MG63 (cell line): ENCODE results near the gene NDUFS2. TPM values are rescaled to one million over a fixed set of nuclear protein-coding genes. Genes with fewer than 3 reads are reported as not detected.

ENCODE experiments used
- DNase-seq: peaks from one replicate; pipeline ENCODE4 v3.0.0-alpha.2; 2020
- H3K27me3 ChIP-seq: fragments of 250-450 bp; sonication (Bioruptor Pico); 2 replicates; pipeline ENCODE4 v1.5.1; 2020; ENCODE audit warnings: mild to moderate bottlenecking, moderate library complexity
- H3K36me3 ChIP-seq: fragments of 250-450 bp; sonication (Bioruptor Pico); 2 replicates; pipeline ENCODE4 v1.5.1; 2020; ENCODE audit warnings: mild to moderate bottlenecking, moderate library complexity
- H3K4me3 ChIP-seq: fragments of 250-450 bp; sonication (Bioruptor Pico); 2 replicates; pipeline ENCODE4 v1.5.1; 2020; ENCODE audit warnings: mild to moderate bottlenecking, moderate library complexity
- H3K9me3 ChIP-seq: fragments of 250-450 bp; sonication (Bioruptor Pico); 2 replicates; pipeline ENCODE4 v1.5.1; 2020; ENCODE audit warnings: mild to moderate bottlenecking, moderate library complexity
- total RNA-seq: library from RNA; depleted of rRNA; stranded (reverse); fragments of >200 nt; shearing (Covaris generic); gene quantifications from 2 replicates; pipeline ENCODE4 v1.2.3, GENCODE V29; 2014; ENCODE audit warnings: low replicate concordance

The NDUFS2 gene
- total RNA-seq, 1 experiment from 2014 or later: 194 TPM

DNA sequence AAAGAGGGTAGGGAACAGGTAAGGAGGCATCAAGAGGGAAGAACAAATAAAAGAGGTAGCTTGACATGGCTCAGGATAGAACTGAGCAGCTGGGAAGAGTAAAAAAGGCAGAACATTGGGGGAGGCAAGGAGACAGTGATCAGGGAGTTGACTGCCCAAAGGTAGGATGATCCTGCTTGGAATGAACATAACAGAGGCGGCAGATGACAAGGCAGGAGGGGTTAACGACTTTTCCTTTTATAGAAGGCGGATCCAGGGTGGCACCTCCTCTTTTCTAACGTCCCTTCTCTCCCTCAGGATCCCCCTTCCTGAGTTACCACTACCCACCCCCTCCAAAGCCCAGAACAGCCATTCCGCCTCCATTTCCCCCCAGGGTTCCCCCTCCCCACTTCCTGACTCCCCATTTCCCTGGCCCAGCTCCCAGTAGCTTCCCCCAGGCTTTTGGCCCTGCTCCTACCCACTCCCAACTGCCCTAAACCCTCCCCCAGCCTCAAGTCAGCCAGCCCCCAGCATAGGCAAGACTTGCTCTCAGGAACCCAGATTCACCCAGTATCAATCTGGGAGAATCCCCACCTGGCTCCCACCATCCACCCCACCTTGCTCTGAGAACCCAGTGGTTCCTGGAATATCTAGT lies 2.5 kb upstream of the NDUFS2 start:
- DNase-seq: peak; percentile 46
- no peaks in the 10 kb centered on the region for H3K9me3 ChIP-seq
- no peak overlapping the region for H3K4me3 ChIP-seq
- H3K36me3 ChIP-seq: peaks cover 36% of the 10 kb centered on the region
- no peaks in the 10 kb centered on the region for H3K27me3 ChIP-seq

GRCh38 chr1:161200421-161200991 lies 1.7 kb upstream of the NDUFS2 start:
- H3K9me3 ChIP-seq: no peaks in the 10 kb centered on the region
- DNase-seq: peak; percentile 4
- H3K27me3 ChIP-seq: no peaks in the 10 kb centered on the region
- peaks cover 36% of the 10 kb centered on the region for H3K36me3 ChIP-seq
- no peak overlapping the region for H3K4me3 ChIP-seq

DNA sequence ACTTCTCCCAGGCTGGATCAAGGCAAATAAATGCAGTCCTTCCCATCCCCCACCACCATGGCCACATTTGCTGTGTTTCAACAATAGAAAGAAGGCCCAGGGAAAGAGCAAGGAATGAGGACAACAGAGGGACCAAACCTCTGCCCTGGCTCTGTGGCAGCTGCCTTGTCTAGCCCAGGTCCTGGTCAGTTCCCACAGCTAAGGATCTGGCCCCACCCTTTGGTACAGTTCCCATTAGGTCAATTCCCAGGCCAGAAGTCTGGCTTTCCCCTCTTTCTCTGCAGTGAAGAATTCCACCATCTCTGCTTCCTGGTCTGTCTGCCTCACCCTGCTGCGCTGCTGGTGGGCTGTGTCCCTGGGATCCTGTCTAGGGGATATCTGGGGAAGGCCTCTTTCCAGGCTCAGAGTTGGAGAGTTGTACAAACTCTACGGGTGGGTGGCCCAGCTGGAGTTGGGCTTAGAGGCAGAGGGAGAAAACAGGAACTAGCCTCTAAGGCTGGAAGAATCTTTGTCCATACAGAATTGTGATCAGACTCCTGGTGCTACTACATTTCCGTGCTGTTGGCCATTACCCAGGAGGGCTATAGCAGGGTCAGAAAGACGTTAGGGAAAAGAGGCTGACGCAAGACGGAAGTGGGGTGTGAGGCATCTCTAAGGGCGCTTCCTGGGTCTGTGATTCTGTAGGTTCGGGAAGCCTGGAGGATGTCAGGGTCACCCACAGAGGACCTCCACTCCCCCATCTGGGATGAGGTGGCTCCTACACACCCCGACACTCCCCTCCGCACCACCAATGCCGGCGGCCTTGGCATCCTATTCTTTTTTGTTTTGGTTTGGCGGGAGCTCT lies 953 bp upstream of the NDUFS2 start:
- peak overlapping the region; percentile 92 for H3K4me3 ChIP-seq
- H3K27me3 ChIP-seq: no peaks in the 10 kb centered on the region
- peaks cover 36% of the 10 kb centered on the region for H3K36me3 ChIP-seq
- DNase-seq: peak; percentile 80
- H3K9me3 ChIP-seq: no peaks in the 10 kb centered on the region

- Histone ChIP-seq H3K27me3 (no peaks in the 10 kb centered on the region), H3K9me3 (no peaks in the 10 kb centered on the region), H3K4me3 (no peak overlapping the region), H3K36me3 (peaks cover 78% of the 10 kb centered on the region)
- DNase-seq: no peak
Measured at GRCh38 chr1:161206411-161207140, 4.4 kb downstream of the NDUFS2 start.

DNA sequence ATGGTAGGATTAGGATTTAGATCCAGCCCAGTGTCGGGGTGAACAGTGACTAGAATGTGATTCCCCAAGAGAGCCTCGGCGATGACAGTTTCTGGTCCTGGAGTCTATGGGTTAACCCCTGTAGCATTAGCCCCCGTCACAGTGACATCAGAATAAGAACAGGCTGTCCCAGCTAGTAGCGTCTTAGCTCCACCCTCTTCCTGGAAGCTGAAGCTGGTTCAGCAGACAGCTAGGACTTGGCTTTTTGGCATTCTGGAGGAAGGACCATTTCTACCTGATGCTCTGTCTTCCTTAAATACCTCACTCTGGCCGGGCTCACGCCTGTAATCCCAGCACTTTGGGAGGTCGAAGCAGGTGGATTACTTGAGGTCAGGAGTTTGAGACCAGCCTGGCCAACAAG lies 5.0 kb downstream of the NDUFS2 start:
- Histone ChIP-seq H3K27me3 (no peaks in the 10 kb centered on the region), H3K4me3 (no peak overlapping the region), H3K9me3 (no peaks in the 10 kb centered on the region), H3K36me3 (peaks cover 84% of the 10 kb centered on the region)
- no peak for DNase-seq

DNA sequence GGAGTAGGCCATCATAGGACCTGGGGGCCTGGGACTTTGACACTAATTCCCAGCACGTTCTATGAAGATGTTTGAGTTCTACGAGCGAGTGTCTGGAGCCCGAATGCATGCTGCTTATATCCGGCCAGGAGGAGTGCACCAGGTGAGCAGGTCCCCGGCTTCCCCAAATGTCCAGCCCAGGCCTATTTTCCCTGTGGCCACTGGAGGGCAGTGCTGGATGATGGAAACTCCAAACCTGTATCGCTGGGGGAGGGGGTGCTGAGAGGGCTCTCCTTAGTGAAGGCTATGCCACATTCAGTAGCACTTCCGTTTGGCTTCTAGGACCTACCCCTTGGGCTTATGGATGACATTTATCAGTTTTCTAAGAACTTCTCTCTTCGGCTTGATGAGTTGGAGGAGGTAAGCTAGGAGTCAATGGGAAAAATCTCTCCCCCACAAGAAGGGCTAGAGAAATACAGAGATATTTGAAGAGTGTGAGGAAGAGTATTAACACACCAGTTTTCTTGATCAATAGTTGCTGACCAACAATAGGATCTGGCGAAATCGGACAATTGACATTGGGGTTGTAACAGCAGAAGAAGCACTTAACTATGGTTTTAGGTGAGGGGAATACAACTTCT lies 7.7 kb downstream of the NDUFS2 start:
- no peaks in the 10 kb centered on the region for H3K27me3 ChIP-seq
- no peaks in the 10 kb centered on the region for H3K9me3 ChIP-seq
- DNase-seq: peak; percentile 70
- no peak overlapping the region for H3K4me3 ChIP-seq
- peaks cover 90% of the 10 kb centered on the region for H3K36me3 ChIP-seq

GRCh38 chr1:161214369-161214768 lies 12.2 kb downstream of the NDUFS2 start:
- no peak for DNase-seq
- Histone ChIP-seq H3K4me3 (no peak overlapping the region), H3K9me3 (no peaks in the 10 kb centered on the region), H3K36me3 (peaks cover 50% of the 10 kb centered on the region), H3K27me3 (no peaks in the 10 kb centered on the region)

GRCh38 chr1:161215076-161215475 lies 12.9 kb downstream of the NDUFS2 start, which contains the start of gene FCER1G:
Gene FCER1G (plus strand): TSS chr1:161215295. CDS start chr1:161215322, 27 bp downstream.
- no peak for DNase-seq
- H3K4me3 ChIP-seq: no peak within 1 kb of the TSS

GRCh38 chr1:161216945-161217712 lies 15.0 kb downstream of the NDUFS2 start:
- Histone ChIP-seq H3K9me3 (no peaks in the 10 kb centered on the region), H3K27me3 (no peaks in the 10 kb centered on the region), H3K4me3 (no peak overlapping the region), H3K36me3 (peaks cover 24% of the 10 kb centered on the region)
- no peak for DNase-seq

More at GRCh38 chr1:161215076-161215475, 12.9 kb downstream of the NDUFS2 start, which contains the start of gene FCER1G:
- H3K36me3 ChIP-seq: peaks cover 43% of the 10 kb centered on the region
- no peaks in the 10 kb centered on the region for H3K27me3 ChIP-seq
- no peaks in the 10 kb centered on the region for H3K9me3 ChIP-seq

GRCh38 chr1:161217831-161218230 lies 15.7 kb downstream of the NDUFS2 start:
- no peak for DNase-seq
- Histone ChIP-seq H3K4me3 (no peak overlapping the region), H3K9me3 (no peaks in the 10 kb centered on the region), H3K27me3 (no peaks in the 10 kb centered on the region), H3K36me3 (peaks cover 18% of the 10 kb centered on the region)

DNA sequence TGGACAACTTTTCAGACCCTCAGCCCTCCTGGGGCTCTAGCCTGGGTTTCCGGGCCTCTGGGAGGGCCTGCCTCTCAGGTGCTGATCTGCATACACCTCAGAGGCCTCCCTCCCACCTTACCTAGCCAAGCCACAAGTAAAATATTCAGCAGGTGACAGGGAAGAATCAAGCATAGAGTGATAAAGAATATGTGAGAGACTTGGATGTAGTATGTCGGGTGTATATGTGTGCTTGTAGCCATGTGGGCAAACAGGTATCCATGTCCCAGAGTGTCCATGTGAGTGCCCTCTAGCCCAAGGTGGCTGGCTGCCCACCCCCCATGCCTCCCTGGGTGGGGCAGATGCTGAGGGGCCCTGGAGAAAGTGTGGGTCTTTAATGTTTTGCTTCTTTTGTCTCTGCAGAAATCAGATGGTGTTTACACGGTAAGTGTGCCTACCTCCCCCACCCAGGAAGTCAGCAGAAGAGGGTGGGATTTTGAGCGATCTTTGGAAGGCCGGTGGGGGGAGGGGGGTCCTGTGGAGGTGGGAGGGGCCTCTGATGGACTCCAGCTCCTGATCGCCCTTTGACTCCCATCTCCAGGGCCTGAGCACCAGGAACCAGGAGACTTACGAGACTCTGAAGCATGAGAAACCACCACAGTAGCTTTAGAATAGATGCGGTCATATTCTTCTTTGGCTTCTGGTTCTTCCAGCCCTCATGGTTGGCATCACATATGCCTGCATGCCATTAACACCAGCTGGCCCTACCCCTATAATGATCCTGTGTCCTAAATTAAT lies 16.3 kb downstream of the NDUFS2 start:
- H3K36me3 ChIP-seq: peaks cover 11% of the 10 kb centered on the region
- H3K9me3 ChIP-seq: no peaks in the 10 kb centered on the region
- H3K4me3 ChIP-seq: no peak overlapping the region
- DNase-seq: no peak
- H3K27me3 ChIP-seq: no peaks in the 10 kb centered on the region

DNA sequence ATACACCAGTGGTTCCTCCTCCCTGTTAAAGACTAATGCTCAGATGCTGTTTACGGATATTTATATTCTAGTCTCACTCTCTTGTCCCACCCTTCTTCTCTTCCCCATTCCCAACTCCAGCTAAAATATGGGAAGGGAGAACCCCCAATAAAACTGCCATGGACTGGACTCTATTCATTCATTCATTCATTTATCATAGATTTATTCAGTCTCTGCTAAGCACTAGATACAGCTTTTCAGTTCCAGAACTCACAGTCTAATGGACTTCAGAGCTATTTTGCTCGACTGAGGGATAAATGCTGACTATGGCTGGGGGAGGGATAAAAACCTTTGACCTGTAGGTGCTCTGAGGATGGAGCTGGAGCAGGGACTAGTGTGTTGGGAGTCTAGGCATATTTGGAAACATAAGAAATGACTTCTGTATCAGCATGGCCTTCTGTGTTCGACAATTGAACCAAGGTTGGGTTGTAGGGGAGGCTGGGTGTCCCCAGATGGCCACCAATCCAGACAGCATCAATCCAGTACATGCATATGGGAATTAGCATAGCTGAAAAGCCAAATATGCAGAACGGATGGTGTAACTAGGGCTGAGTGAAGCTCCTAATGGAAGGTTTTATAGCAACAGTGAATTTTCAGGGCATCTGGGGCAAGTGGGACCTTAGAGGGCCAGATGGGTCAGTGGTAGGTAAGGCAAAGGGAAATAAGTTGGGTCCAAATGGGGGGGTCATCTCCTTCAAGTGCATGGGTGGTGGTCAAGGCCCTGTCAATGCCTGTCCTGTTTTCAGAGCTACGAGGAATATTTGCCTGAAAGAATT lies 17.1 kb downstream of the NDUFS2 start:
- Histone ChIP-seq H3K4me3 (no peak overlapping the region), H3K36me3 (peaks cover 3% of the 10 kb centered on the region), H3K27me3 (no peaks in the 10 kb centered on the region), H3K9me3 (no peaks in the 10 kb centered on the region)
- DNase-seq: no peak

DNA sequence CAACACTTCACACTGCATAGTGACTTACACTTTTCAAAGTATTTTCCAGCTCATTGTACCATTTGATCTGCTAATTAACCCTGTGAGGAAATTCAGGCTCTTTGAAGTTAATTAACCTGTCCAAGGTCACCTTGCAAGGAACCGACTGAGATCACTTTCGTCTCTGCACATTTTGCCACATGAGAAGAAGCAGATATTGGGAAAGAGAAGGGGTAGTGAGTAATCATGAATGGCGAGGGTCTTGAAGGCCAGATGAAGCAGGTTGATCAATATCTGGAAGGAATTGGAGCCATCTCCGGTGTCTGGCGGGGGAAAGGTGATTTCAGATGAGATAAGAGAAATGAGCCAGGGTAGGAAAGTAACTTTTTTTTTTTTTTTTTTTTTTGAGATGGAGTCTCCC lies 17.8 kb downstream of the NDUFS2 start:
- H3K36me3 ChIP-seq: no peaks in the 10 kb centered on the region
- no peak overlapping the region for H3K4me3 ChIP-seq
- DNase-seq: no peak
- no peaks in the 10 kb centered on the region for H3K27me3 ChIP-seq
- no peaks in the 10 kb centered on the region for H3K9me3 ChIP-seq

GRCh38 chr1:161222175-161223019 lies 20.2 kb downstream of the NDUFS2 start:
- no peak overlapping the region for H3K4me3 ChIP-seq
- no peaks in the 10 kb centered on the region; the same call in 1 of the 2 replicates for H3K36me3 ChIP-seq
- no peaks in the 10 kb centered on the region for H3K9me3 ChIP-seq
- no peaks in the 10 kb centered on the region for H3K27me3 ChIP-seq
- DNase-seq: no peak
